ENCODE measurements around the gene CD44. TPM values are rescaled to one million over a fixed set of nuclear protein-coding genes. Genes with fewer than 3 reads are reported as not detected.
A peak's percentile ranks its signal among the peaks of the same experiment; 100 is the strongest.

Gene CD44
- total RNA-seq, 5 donors from 2014 or later (not counting 1 experiment from before 2014, with no cell fraction given) = 732 to 1,108 (median 781) TPM

GRCh38 chr11:35134403-35135148, 4.4 kb upstream of the CD44 start:
- Histone ChIP-seq H3K27me3 (replicated peaks in 1 of 2; ENCODE audit: control insufficient read depth in 2 of 2, extremely low read depth in 1 of 2, insufficient read depth in 2 of 2, low read length in 1 of 2) (no peaks in the 10 kb centered on the region), H3K4me1 (ENCODE audit: control insufficient read depth in 1 of 2, extremely low read depth in 1 of 2, insufficient read depth in 2 of 2, low read length in 2 of 2) (peaks cover 17 to 20% of the 10 kb centered on the region in 2 experiments), H3K27ac (ENCODE audit: low read length) (no peak overlapping the region), H3K4me3 (ENCODE audit: control insufficient read depth in 1 of 2, extremely low read depth in 1 of 2, low read length in 1 of 2) (no peak overlapping the region), H3K9me3 (no peaks in the 10 kb centered on the region), H3K36me3 (ENCODE audit: control insufficient read depth in 2 of 2, extremely low read depth in 1 of 2, insufficient read depth in 1 of 2, low read length in 1 of 2) (no peaks in the 10 kb centered on the region)
- CTCF ChIA-PET = interaction anchor here in 1 of 2 donors (0.6 kb wide), 2 partner anchors 104 to 139 kb away, joined by 3 read pairs; no protein-coding TSS in a partner anchor
- Mint-ChIP-seq H3K36me3 (no peaks in the 10 kb centered on the region), H3K4me3 (no peak overlapping the region), H3K27ac (peak overlapping the region; percentile 0 to 19), H3K9me3 (peaks cover 0 to 5% (median 0%) of the 10 kb centered on the region in 3 donors), H3K4me1 (peaks cover 46 to 51% (median 50%) of the 10 kb centered on the region in 3 donors), H3K27me3 (no peaks in the 10 kb centered on the region)
- POLR2A ChIA-PET = interaction anchor here in 1 of 2 donors (0.5 kb wide), 1 partner anchor 12 kb away, joined by 3 read pairs; no protein-coding TSS in a partner anchor
- WGBS (ENCODE audit: insufficient coverage) = no CpG with 5 or more reads among the region's 4 CpGs
- ATAC-seq (replicated peaks in 1 of 4) = no peak
- no peak for DNase-seq

GRCh38 chr11:35135222-35135621, 3.7 kb upstream of the CD44 start:
- H3K9me3 Mint-ChIP-seq = peaks cover 0 to 5% (median 0%) of the 10 kb centered on the region in 3 donors
- no peak overlapping the region for H3K27ac Mint-ChIP-seq
- Histone ChIP-seq H3K27ac (ENCODE audit: low read length) (no peak overlapping the region), H3K27me3 (replicated peaks in 1 of 2; ENCODE audit: control insufficient read depth in 2 of 2, extremely low read depth in 1 of 2, insufficient read depth in 2 of 2, low read length in 1 of 2) (no peaks in the 10 kb centered on the region), H3K4me3 (ENCODE audit: control insufficient read depth in 1 of 2, extremely low read depth in 1 of 2, low read length in 1 of 2) (no peak overlapping the region), H3K36me3 (ENCODE audit: control insufficient read depth in 2 of 2, extremely low read depth in 1 of 2, insufficient read depth in 1 of 2, low read length in 1 of 2) (no peaks in the 10 kb centered on the region), H3K9me3 (no peaks in the 10 kb centered on the region), H3K4me1 (ENCODE audit: control insufficient read depth in 1 of 2, extremely low read depth in 1 of 2, insufficient read depth in 2 of 2, low read length in 2 of 2) (peaks cover 17 to 20% of the 10 kb centered on the region in 2 experiments)
- ATAC-seq (replicated peaks in 1 of 4) (no peak), DNase-seq (no peak)
- peaks cover 48 to 51% (median 50%) of the 10 kb centered on the region in 3 donors for H3K4me1 Mint-ChIP-seq
- WGBS (ENCODE audit: insufficient coverage) = 86% methylated on average over 1 of the region's 3 CpGs
- no peak overlapping the region for H3K4me3 Mint-ChIP-seq
- ChIA-PET POLR2A (interaction anchor here in 1 of 2 donors (0.9 kb wide), 1 partner anchor 15 kb away, joined by 3 read pairs; no protein-coding TSS in a partner anchor), CTCF (no interaction called here)
- H3K27me3 Mint-ChIP-seq = no peaks in the 10 kb centered on the region
- H3K36me3 Mint-ChIP-seq = peaks cover 1% of the 10 kb centered on the region

GRCh38 chr11:35136311-35136710, 2.7 kb upstream of the CD44 start:
- DNase-seq = no peak
- Histone ChIP-seq H3K4me3 (ENCODE audit: control insufficient read depth in 1 of 2, extremely low read depth in 1 of 2, low read length in 1 of 2) (no peak overlapping the region), H3K27ac (ENCODE audit: low read length) (no peak overlapping the region), H3K4me1 (ENCODE audit: control insufficient read depth in 1 of 2, extremely low read depth in 1 of 2, insufficient read depth in 2 of 2, low read length in 2 of 2) (peaks cover 16 to 20% of the 10 kb centered on the region in 2 experiments), H3K27me3 (replicated peaks in 1 of 2; ENCODE audit: control insufficient read depth in 2 of 2, extremely low read depth in 1 of 2, insufficient read depth in 2 of 2, low read length in 1 of 2) (no peaks in the 10 kb centered on the region), H3K9me3 (no peaks in the 10 kb centered on the region), H3K36me3 (ENCODE audit: control insufficient read depth in 2 of 2, extremely low read depth in 1 of 2, insufficient read depth in 1 of 2, low read length in 1 of 2) (no peaks in the 10 kb centered on the region)
- Mint-ChIP-seq H3K36me3 (peaks cover 8% of the 10 kb centered on the region), H3K4me1 (peaks cover 43 to 50% (median 45%) of the 10 kb centered on the region in 3 donors), H3K4me3 (no peak overlapping the region), H3K27ac (no peak overlapping the region), H3K9me3 (peaks cover 0 to 5% (median 0%) of the 10 kb centered on the region in 3 donors), H3K27me3 (no peaks in the 10 kb centered on the region)
- ChIA-PET POLR2A (interaction anchor here in 1 of 2 donors (0.5 kb wide), 1 partner anchor 13 kb away, joined by 3 read pairs; no protein-coding TSS in a partner anchor), CTCF (interaction anchor here in 1 of 2 donors (0.6 to 1.3 kb wide), 2 partner anchors 12 to 125 kb away, joined by 3 read pairs; no protein-coding TSS in a partner anchor)
- ATAC-seq (replicated peaks in 1 of 4) = no peak
- WGBS (ENCODE audit: insufficient coverage) = 96% methylated on average over 2 of the region's 5 CpGs

- ATAC-seq (replicated peaks in 1 of 4) (no peak), DNase-seq (no peak)
- WGBS (ENCODE audit: insufficient coverage) = 90% methylated on average over 1 of the region's 1 CpG
- peak overlapping the region; percentile 91 to 98 (median 98) for H3K4me3 Mint-ChIP-seq
- H3K27me3 Mint-ChIP-seq = no peaks in the 10 kb centered on the region
- H3K4me1 Mint-ChIP-seq = peaks cover 39 to 52% (median 45%) of the 10 kb centered on the region in 3 donors
- Histone ChIP-seq H3K4me3 (ENCODE audit: control insufficient read depth in 1 of 2, extremely low read depth in 1 of 2, low read length in 1 of 2) (peak overlapping the region; percentile 85 to 99), H3K4me1 (ENCODE audit: control insufficient read depth in 1 of 2, extremely low read depth in 1 of 2, insufficient read depth in 2 of 2, low read length in 2 of 2) (peaks cover 20 to 27% of the 10 kb centered on the region in 2 experiments), H3K27ac (ENCODE audit: low read length) (peak overlapping the region; percentile 91), H3K36me3 (ENCODE audit: control insufficient read depth in 2 of 2, extremely low read depth in 1 of 2, insufficient read depth in 1 of 2, low read length in 1 of 2) (peaks cover 0 to under 1% of the 10 kb centered on the region in 2 donors), H3K9me3 (no peaks in the 10 kb centered on the region), H3K27me3 (replicated peaks in 1 of 2; ENCODE audit: control insufficient read depth in 2 of 2, extremely low read depth in 1 of 2, insufficient read depth in 2 of 2, low read length in 1 of 2) (no peaks in the 10 kb centered on the region)
- no peaks in the 10 kb centered on the region for H3K9me3 Mint-ChIP-seq
- ChIA-PET POLR2A (interaction anchor here (0.6 to 5.0 kb wide), 9 partner anchors 11 to 193 kb away, joined by 3 to 110 read pairs (median 4); no protein-coding TSS in a partner anchor), CTCF (interaction anchor here (0.8 to 2.6 kb wide), 4 partner anchors 25 to 212 kb away, joined by 3 to 11 read pairs (median 8); no protein-coding TSS in a partner anchor)
- H3K36me3 Mint-ChIP-seq = peaks cover 20% of the 10 kb centered on the region
- peak overlapping the region; percentile 97 to 98 for H3K27ac Mint-ChIP-seq
Observed at GRCh38 chr11:35138058-35138457, 913 bp upstream of the CD44 start.

- H3K4me3 ChIP-seq (ENCODE audit: control insufficient read depth in 1 of 2, extremely low read depth in 1 of 2, low read length in 1 of 2) = peak overlapping the region; percentile 85 to 99
- WGBS (ENCODE audit: insufficient coverage) = 13% methylated on average over 16 of the region's 16 CpGs
- CTCF ChIA-PET = interaction anchor here (0.8 to 2.6 kb wide), 6 partner anchors 25 to 212 kb away, joined by 3 to 11 read pairs (median 4); no protein-coding TSS in a partner anchor
Observed at GRCh38 chr11:35138606-35138942, 397 bp upstream of the CD44 start.

GRCh38 chr11:35139722-35140282, 831 bp downstream of the CD44 start:
- peak in 1 of 35 experiments; percentile 33 for DNase-seq
- peak overlapping the region; percentile 91 for H3K27ac ChIP-seq (ENCODE audit: low read length)
- peaks cover 35 to 45% of the 10 kb centered on the region in 2 experiments for H3K4me1 ChIP-seq (ENCODE audit: control insufficient read depth in 1 of 2, extremely low read depth in 1 of 2, insufficient read depth in 2 of 2, low read length in 2 of 2)

More at GRCh38 chr11:35138606-35138942, 397 bp upstream of the CD44 start:
- POLR2A ChIA-PET = interaction anchor here (0.6 to 5.0 kb wide), 12 partner anchors 10 to 193 kb away, joined by 3 to 110 read pairs (median 5); no protein-coding TSS in a partner anchor
- H3K4me3 Mint-ChIP-seq = peak overlapping the region; percentile 91 to 98 (median 98)
- no peaks in the 10 kb centered on the region for H3K9me3 ChIP-seq
- no peak for DNase-seq
- H3K27ac Mint-ChIP-seq = peak overlapping the region; percentile 97 to 98
- H3K9me3 Mint-ChIP-seq = no peaks in the 10 kb centered on the region
- peak overlapping the region; percentile 91 for H3K27ac ChIP-seq (ENCODE audit: low read length)
- peaks cover 26 to 32% of the 10 kb centered on the region in 2 experiments for H3K4me1 ChIP-seq (ENCODE audit: control insufficient read depth in 1 of 2, extremely low read depth in 1 of 2, insufficient read depth in 2 of 2, low read length in 2 of 2)
- no peak for ATAC-seq (replicated peaks in 1 of 4)
- peaks cover 44 to 58% (median 48%) of the 10 kb centered on the region in 3 donors for H3K4me1 Mint-ChIP-seq
- peaks cover 22% of the 10 kb centered on the region for H3K36me3 Mint-ChIP-seq
- H3K36me3 ChIP-seq (ENCODE audit: control insufficient read depth in 2 of 2, extremely low read depth in 1 of 2, insufficient read depth in 1 of 2, low read length in 1 of 2) = peaks cover 0 to 4% of the 10 kb centered on the region in 2 donors
- no peaks in the 10 kb centered on the region for H3K27me3 Mint-ChIP-seq
- no peaks in the 10 kb centered on the region for H3K27me3 ChIP-seq (replicated peaks in 1 of 2; ENCODE audit: control insufficient read depth in 2 of 2, extremely low read depth in 1 of 2, insufficient read depth in 2 of 2, low read length in 1 of 2)

More at GRCh38 chr11:35139722-35140282, 831 bp downstream of the CD44 start:
- no peaks in the 10 kb centered on the region for H3K27me3 Mint-ChIP-seq
- Histone ChIP-seq H3K9me3 (no peaks in the 10 kb centered on the region), H3K4me3 (ENCODE audit: control insufficient read depth in 1 of 2, extremely low read depth in 1 of 2, low read length in 1 of 2) (peak overlapping the region; percentile 85 to 99), H3K27me3 (replicated peaks in 1 of 2; ENCODE audit: control insufficient read depth in 2 of 2, extremely low read depth in 1 of 2, insufficient read depth in 2 of 2, low read length in 1 of 2) (no peaks in the 10 kb centered on the region), H3K36me3 (ENCODE audit: control insufficient read depth in 2 of 2, extremely low read depth in 1 of 2, insufficient read depth in 1 of 2, low read length in 1 of 2) (peaks cover 0 to 8% of the 10 kb centered on the region in 2 donors)
- POLR2A ChIA-PET = interaction anchor here (0.5 to 5.0 kb wide), 27 partner anchors 9 to 194 kb away, joined by 3 to 110 read pairs (median 5); no protein-coding TSS in a partner anchor
- no peaks in the 10 kb centered on the region for H3K9me3 Mint-ChIP-seq
- peaks cover 51 to 70% (median 56%) of the 10 kb centered on the region in 3 donors for H3K4me1 Mint-ChIP-seq
- WGBS (ENCODE audit: insufficient coverage) = 0% methylated on average over 7 of the region's 8 CpGs
- peak overlapping the region; percentile 97 to 98 for H3K27ac Mint-ChIP-seq
- CTCF ChIA-PET = interaction anchor here (1.0 to 2.6 kb wide), 8 partner anchors 12 to 166 kb away, joined by 3 to 11 read pairs (median 4); no protein-coding TSS in a partner anchor
- ATAC-seq (replicated peaks in 1 of 4) = no peak
- peaks cover 31% of the 10 kb centered on the region for H3K36me3 Mint-ChIP-seq
- H3K4me3 Mint-ChIP-seq = peak overlapping the region; percentile 91 to 98 (median 98)

Measured in T-cell (primary cell).